ENCODE measurements around the gene ACSS2. TPM values are rescaled to one million over a fixed set of nuclear protein-coding genes. Genes with fewer than 3 reads are reported as not detected.

Gene ACSS2
- total and polyA plus RNA-seq, 2 of the 8 experiments (the other 6 are each of a cell fraction or from before 2014, with no cell fraction given), result 17.7 to 24.2 TPM

- TF ChIP-seq NANOG (IDR thresholded peaks at IDR 0.05; ENCODE audit: insufficient read depth, low read depth, low read length, poor library complexity, severe bottlenecking) (no peak), SAP30 (IDR thresholded peaks at IDR 0.05; ENCODE audit: insufficient read depth, insufficient replicate concordance, low read length) (no peak), FOSL1 (IDR thresholded peaks at IDR 0.05; ENCODE audit: insufficient read depth, low read depth, low read length) (no peak), SP4 (IDR thresholded peaks at IDR 0.05; ENCODE audit: low read length) (no peak), YY1 (IDR thresholded peaks at IDR 0.05; ENCODE audit: low read depth, low read length) (no peak), BCL11A (IDR thresholded peaks at IDR 0.05; ENCODE audit: low read depth in 2 of 2, low read length in 2 of 2) (no peak)
Measured at GRCh38 chr20:34887023-34887422, 10.6 kb downstream of the ACSS2 start (continued).
